ENCODE data around the gene TRMT1.

Gene TRMT1

DNA sequence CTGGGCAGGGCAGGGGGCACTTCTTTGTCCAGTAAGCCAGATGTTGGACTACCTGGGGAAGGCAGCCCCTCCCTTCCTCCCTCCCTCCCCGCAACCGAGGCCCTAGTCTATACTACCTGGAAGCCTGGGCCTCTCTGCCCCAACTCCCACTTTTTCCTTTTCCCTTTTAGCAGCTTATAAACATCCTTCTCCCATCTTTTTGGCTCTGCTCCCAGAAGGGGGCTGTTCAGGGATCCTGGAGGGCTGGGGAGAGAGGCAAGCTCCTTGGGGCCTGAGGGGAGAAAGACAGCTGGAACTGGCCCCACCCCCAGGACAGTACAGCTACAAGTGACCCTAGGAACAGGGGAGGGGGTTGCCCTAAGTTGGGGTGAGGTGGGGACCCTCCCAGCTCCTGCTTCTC is 58.8 kb downstream of the TRMT1 start:
- TF ChIP-seq, protein P1, sequence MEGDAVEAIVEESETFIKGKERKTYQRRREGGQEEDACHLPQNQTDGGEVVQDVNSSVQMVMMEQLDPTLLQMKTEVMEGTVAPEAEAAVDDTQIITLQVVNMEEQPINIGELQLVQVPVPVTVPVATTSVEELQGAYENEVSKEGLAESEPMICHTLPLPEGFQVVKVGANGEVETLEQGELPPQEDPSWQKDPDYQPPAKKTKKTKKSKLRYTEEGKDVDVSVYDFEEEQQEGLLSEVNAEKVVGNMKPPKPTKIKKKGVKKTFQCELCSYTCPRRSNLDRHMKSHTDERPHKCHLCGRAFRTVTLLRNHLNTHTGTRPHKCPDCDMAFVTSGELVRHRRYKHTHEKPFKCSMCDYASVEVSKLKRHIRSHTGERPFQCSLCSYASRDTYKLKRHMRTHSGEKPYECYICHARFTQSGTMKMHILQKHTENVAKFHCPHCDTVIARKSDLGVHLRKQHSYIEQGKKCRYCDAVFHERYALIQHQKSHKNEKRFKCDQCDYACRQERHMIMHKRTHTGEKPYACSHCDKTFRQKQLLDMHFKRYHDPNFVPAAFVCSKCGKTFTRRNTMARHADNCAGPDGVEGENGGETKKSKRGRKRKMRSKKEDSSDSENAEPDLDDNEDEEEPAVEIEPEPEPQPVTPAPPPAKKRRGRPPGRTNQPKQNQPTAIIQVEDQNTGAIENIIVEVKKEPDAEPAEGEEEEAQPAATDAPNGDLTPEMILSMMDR (IDR thresholded peaks at IDR 0.05; ENCODE audit: control extremely low read depth, extremely low read depth, low read depth, missing control alignments) = no peak
- ChIA-PET CTCF (interaction anchor here (5.8 to 14.9 kb wide), 6 partner anchors 15 to 92 kb away, joined by 69 to 270 read pairs (median 100); no protein-coding TSS in a partner anchor), POLR2A (interaction anchor here (0.6 kb wide), 1 partner anchor 202 kb away, joined by 3 read pairs; no protein-coding TSS in a partner anchor)
- DNase-seq (ENCODE audit: extremely low spot score) = no peak

DNA sequence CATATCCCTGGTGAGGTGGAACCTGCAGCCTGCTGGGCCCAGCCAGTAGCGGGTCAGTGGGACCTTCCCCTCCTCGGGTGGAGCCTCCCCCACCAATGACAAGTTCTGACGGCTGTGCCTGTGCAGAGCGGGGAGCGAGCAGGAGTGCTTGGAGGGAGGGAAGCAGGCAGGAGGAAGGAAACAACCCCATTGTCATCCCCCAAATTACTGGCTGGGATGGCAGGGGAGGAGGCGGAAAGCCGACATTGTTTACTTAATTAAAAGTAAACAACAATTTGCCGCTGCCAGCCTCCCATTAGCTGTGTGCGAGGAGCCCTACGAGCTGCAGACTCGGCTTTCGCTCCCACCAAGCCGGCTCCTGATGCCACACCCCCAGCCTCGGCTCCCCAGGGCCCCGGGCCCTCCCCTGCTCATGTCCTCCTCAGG is 59.4 kb downstream of the TRMT1 start:
- TF ChIP-seq, protein P1 (IDR thresholded peaks at IDR 0.05; ENCODE audit: control extremely low read depth, extremely low read depth, low read depth, missing control alignments) = no peak
- ChIA-PET POLR2A (no interaction called here), CTCF (interaction anchor here (4.4 to 14.9 kb wide), 7 partner anchors 15 to 92 kb away, joined by 19 to 270 read pairs (median 97); no protein-coding TSS in a partner anchor)
- no peak for DNase-seq (ENCODE audit: extremely low spot score)

- no peak for DNase-seq (ENCODE audit: extremely low spot score)
- TF ChIP-seq, protein P1 (IDR thresholded peaks at IDR 0.05; ENCODE audit: control extremely low read depth, extremely low read depth, low read depth, missing control alignments) = no peak
- POLR2A ChIA-PET = no interaction called here
Observed at GRCh38 chr19:13056052-13056660, 60.4 kb downstream of the TRMT1 start.

DNA sequence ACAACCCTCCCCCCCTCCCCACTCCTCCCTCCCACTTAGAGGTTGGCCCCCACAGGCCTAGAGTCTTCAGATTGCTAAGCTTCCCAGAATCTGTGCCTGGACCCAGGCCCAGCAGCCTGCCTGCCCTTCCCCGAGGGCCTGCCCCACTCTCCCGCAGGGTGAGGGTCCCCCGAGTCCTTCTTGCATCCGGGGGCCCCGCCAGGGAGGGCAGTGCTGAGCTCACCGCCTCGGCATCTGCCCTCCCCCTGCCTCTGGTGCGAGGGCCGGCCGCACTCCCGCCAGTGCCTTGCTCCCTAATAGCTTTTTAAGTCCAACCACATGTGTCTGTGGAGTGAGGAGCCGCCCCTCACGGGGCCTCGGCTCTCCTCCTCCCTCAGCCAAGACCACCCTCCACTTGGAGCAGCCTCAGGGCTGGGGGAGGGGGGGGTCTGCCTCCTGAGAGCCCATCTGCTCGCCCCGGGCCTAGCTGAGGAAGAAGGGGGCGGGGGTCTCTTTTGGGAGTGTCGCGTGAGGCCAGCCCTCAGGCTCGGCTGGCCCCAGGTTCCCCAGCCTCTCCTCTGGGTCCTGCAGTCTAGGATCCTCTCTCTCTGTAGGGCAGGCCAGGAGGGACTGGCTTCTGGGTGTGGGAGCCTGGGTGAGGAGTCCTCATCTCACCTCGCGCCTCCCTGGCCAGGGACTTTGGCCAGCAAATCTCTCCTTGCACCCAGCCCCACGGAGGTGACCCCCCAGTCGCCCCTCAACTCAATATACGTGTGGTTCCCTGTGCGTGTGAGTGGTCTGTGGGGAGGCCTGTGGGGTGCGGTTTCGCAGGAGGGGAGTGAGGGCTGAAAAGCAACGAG is 61.1 kb downstream of the TRMT1 start:
- no peak for DNase-seq (ENCODE audit: extremely low spot score)
- CTCF ChIA-PET = interaction anchor here (1.3 to 14.9 kb wide), 5 partner anchors 22 to 90 kb away, joined by 4 to 270 read pairs (median 16); no protein-coding TSS in a partner anchor
- TF ChIP-seq, protein P1 (IDR thresholded peaks at IDR 0.05; ENCODE audit: control extremely low read depth, extremely low read depth, low read depth, missing control alignments) = no peak
- POLR2A ChIA-PET = no interaction called here

More at GRCh38 chr19:13056052-13056660, 60.4 kb downstream of the TRMT1 start:
- CTCF ChIA-PET = interaction anchor here (3.1 to 14.9 kb wide), 4 partner anchors 23 to 91 kb away, joined by 13 to 270 read pairs (median 18); no protein-coding TSS in a partner anchor
